Left renal pelvis (tissue), 4 donors: ENCODE results near the gene IFITM1. TPM values are rescaled to one million over a fixed set of nuclear protein-coding genes. Genes with fewer than 3 reads are reported as not detected.
"Not testable (repeated sequence)": the region's sequence is repeated elsewhere in the genome, so short reads cannot be mapped to it uniquely, and the experiment has no call there.

Experiments
- DNase-seq, 4 donors: peaks; one replicate each; pipeline ENCODE4 v3.0.0-alpha.2; 2013; ENCODE audit warnings: low read depth in 4 of 4, low spot score in 3 of 4
- polyA plus RNA-seq, 4 donors: library from polyadenylated mRNA; unstranded; fragments of 120-200 nt; gene quantifications; one replicate each; pipeline ENCODE4 v1.2.1, GENCODE V29; 2013; ENCODE audit not compliant: insufficient read length in 4 of 4

IFITM1 gene
- polyA plus RNA-seq, 4 donors, result 25.0 to 40.4 (median 35.2) TPM

DNA sequence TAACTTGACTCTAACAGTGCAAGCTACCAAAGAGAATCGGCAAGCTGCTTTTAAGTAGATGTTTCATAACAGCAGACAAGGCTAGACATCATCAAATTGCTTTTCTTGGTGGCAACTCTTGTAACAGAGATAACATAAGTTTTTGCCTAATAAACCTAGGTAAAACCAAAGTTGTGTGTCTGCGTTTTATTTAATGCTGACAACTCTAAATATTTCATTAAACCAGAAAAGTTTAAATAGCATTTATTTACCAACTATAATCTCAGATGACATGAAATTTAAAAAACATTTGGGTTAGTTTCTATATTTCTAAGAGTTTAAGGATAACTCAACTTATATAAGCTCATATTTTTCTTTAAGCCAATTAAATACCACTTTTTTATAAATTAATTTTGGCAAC lies 26.1 kb downstream of the IFITM1 start:
- DNase-seq, result no peak

DNA sequence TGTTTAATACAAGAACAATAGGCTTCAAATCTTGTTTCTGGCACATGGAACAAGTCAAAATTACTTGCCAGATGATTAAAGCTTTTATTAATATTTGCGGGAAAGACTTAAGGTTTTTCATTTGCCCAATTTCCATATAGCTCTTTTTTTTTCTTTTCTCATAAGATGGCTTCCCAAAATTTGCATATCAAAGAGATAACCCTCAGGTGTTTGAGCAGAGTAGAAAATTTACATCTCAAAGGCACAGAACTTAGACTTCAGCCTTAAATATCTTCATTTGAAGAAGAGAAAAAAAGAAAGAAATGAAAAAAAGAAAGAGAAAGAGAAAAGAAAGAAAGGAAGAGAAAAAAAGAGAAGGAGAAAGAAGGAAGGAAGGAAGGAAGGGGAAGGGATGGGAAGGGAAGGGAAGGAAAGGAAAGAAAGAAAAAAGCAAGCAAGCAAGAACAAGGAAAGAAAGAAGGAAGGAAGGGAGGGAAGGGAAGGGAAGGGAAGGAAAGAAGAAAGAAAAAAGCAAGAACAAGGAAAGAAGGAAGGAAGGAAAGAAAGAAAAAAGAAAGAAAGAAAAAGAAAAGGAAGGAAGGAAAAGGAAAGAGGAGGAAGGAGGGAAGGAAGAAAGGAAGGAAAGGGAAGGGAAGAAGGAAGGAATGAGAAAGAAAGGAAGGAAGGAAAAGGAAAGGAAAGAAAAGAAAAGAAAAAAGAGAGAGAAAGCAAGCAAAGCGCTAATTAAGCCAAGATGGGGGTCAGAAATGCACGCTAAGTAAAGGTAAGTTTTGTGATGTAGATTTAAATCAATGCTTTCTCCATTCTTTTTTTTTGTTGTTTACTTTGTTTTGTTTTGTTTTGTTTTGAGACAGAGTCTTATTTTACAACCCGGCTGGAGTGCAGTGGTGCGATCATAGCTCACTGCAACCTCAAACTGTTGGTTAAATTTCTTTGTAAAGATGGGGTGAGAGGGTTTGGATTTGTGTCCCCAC lies 27.0 kb downstream of the IFITM1 start:
- DNase-seq, result no peak

DNA sequence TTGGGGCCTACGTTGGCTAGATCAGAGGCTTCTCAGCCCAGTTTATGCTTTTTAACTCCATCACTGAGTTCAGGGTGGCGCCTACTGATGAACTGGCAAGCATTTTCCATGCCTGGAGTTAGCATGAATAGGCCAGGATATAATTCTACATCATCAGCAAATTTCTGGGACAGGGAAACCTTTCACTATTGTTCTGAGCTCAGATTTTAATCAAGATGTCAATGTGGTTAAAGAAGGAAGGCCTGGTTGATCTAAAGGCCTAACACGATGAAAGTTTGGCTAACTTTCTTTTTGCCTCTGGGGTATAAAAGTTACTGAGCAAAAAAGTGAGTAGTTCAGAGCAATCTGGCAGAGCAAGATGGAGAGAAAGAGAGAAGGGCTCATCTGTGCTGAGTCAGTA lies 28.5 kb downstream of the IFITM1 start:
- DNase-seq, result no peak

DNA sequence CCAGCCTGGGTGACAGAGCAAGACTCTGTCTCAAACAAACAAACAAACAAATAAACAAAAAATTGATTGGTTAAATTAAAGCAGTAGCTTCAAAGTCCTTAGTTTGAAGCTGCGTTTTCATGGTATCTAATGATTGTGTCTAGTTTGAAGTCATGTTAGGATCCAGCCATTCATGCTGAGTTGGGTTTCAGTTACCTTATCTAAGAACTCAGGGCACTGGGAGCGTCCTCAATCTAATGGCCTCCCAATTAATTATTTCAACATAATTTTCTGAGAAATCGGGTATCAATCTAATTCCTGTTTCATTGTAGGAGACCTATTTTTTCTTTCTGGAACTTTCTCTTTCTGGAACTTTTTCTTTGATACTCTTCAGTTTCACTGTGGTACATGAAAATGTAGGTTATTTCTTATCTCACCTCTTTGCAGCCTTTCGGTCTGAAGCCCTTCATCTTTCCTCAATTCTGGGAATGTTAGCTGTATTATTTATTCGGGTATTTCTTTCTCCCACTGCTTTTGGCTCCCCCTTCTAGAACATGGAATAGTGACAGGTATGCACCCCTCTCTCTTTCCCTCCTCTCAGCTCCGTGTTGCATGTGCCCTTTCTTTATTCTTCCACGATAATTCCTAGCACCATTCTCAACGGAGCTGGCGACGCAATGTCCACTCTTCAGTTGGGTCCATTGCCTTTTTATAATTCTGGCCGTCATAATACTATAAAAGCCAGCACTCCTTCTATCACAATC lies 31.2 kb downstream of the IFITM1 start:
- no peak for DNase-seq

DNA sequence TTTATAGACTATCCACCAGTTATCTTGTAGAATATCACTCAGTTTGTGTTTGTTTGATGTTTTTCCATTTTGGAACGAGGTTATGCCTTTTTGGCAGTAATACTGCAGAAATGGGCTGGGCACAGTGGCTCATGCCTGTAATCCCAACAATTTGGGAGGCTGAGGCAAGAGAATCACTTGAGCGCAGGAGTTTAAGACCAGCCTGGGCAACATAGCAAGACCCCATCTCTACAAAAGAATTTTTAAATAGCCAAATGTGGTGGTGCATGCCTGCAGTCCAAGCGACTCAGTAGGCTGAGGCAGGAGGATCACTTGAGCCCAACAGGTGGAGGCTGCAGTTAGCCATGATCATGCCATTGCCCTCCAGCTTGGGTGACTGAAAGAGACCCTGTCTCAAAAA lies 32.7 kb downstream of the IFITM1 start:
- DNase-seq, result no peak

DNA sequence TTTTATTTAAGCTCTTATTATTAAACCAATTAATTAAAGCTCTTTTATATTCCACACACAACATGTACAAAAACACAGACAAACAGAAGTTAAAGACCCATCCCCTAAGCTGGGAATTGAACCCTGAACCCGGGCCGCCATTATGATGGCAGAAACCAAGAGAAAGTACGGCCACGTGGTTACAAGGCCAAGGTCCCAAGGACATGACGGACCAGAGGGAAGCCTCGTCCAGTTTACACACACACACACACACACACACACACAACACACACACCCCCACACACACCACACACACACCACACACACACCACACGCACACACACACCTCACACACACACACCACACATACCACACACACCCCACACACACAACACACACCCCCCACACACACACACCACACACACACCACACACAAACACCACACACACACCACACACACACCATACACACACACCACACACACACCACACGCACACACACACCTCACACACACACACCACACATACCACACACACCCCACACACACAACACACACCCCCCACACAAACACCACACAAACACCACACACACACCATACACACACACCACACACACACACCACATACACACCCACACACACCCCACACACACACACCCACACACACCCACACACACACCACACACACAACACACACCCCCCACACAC lies 35.6 kb downstream of the IFITM1 start:
- not testable (repeated sequence) for DNase-seq

DNA sequence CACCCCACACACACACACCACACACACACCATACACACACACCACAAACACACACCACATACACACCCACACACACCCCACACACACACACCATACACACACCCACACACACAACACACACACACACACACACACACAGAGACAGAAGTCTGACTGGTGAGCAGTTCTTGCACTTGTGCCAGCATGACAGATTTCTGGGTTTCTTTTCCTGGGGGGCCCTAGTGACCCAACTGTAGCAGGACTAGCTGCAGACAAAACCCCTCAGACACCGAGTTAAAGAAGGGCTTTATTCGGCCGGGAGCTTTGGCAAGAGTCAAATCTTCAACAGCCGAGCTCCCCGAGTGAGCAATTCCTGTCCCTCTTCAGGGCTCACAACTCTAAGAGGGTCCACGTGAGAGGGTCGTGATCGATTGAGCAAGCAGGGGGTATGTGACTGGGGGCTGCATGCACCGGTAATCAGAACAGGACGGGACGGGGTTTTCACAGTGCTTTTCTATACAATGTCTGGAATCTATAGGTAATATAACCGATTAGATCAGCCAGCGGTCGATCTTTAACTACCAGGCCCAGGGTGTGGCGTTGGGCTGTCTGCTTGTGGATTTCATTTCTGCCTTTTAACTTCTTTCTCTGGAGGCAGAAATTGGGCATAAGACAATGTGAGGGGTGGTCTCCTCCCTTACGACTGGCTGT lies 36.3 kb downstream of the IFITM1 start:
- not testable (repeated sequence) for DNase-seq

DNA sequence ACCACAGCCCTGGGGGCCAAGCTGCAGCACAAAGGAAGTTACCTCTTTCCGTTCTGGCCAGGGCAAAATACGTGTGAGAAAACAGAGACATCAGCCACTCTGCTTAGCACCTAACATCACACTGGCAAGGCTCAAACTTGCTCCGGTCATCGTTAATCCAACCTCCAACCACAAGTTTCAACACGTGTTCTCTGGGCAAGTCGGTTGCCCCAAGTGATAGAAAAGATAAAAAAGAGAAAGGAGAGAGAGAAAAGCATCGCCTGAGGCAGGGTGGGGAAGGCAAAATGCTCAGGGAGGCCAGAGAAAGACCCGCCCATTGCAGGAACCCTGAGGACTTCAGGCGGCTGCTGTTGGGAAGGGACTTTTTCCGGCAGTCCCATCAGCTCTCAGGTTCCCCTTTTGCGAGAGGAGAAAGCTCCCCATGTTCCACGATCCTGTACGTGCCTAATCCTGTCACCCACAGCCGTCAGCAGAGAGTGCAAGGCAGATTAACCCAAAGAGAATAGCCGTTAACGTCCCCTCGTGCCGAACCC lies 36.9 kb downstream of the IFITM1 start:
- no peak for DNase-seq

DNA sequence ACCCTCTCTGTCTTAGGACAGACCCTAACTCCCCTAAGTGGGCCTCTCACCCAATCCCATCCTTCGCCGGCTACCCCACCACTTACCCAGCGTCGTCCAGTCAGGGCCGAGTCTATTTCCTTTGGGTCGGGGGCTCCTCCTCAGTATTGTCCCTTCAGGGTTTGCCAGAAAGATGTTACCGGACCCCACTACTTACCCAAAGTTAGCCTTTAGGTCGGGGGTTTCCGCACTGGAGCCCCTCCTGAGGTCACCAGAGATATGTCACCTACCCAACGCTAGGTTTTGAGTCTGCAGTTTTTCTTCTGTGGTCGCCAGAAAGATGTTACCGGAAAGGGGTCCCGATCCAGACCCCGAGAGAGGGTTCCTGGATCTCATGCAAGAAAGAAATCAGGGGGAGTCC lies 37.6 kb downstream of the IFITM1 start:
- DNase-seq, result no peak

DNA sequence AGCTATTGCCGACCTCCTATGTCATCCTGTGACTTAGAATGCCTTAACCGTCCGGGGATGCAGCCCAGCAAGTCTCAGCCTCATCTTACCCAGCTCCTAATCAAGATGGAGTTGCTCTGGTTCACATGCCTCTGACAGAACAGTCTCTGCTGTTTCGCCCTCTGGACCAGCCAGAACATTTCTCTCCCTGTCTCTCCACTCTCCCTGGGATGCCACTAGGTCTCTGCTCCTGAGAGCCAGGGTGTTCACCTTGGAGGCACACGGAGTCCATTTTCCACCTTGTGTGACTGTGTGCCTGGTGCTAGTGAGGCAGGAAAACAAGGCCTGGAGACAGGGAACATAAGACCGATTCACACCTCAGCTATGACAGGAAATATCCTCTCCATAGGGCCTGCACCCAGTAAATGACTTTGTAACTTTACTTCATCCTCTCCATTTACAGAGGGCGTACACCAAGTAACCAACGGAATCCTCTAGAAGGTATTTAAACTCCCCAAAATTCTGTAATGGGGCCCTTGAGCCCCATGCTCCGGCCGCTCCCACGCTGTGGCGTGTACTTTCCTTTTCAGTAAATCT lies 38.7 kb downstream of the IFITM1 start:
- no peak for DNase-seq

DNA sequence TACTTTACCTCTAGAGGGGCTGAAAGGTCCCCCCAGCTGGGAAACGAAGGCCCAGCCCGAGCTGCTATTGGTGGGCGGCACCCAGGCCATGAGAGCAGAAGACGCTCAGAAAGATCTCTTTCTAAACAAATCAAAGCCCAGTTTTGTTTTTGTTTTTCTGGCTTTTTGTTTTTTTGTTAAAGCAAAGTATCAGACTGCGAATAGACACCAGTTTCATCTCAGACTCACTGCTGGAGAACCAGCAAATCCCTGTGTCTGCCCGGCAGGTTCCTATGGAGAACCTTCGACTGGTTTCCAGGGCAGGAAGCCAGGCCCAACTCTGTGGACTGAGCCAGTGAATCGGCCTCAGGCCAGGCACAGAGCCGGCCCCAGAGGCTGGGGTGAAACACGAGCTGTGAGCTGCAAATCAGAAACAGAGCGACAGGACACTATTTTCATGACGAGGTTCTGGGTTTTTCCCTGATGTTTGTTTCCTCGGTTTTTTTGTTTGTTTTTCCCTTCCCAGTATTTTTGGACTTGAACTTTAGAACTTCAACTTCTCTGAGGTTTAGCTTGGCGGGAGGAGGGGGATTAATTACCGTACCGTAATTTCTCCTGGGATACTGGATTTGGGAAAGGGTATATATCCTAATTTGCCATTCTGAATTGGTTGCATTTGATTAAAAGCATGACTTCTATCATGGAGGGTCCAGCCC lies 39.5 kb downstream of the IFITM1 start:
- peak in 3 of 4 donors; percentile 57 to 60 (median 57) for DNase-seq

DNA sequence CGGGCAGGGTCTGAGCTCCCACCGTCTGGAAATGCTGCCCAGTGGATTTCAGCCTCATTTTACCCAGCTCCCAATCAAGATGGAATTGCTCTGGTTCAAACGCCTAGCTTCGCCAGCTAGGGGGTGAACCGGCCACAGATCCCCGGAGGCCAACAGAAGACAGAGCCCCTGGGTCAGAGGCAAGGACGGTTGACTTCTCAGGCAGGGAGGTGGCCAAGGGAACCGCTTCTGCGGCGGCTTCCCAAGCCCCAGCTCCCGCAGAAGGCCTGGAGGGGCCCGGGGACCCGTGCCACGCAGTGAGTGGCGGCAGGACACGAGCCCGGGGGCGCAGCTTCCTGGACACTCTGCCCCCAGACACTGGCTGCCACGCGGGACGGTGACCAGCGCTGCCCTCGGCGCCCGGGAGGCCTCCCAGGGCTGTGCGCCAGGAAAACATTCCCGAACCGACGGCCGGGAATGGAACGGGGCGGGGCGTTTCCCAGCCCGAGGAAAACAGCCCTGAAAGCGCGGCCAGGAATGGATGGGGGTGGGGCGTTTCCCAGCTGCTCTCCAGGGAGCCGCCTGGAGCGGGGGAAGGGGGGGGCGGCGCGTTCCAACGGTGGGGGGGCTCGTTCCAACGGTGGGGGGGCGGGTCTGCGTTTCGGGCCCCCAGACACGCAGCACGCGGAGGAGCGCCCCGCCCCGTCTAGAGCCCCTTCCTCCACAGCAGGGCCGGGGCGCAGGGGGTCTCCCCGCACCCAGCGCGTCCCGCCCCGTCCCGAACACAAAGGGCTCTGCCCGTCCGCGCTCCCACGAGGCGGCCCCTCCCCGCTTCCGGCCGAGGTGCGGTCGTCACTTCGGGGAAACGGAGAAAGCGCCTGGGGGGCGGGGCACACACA lies 42.0 kb downstream of the IFITM1 start:
- peak; percentile 72 to 89 (median 84) for DNase-seq

DNA sequence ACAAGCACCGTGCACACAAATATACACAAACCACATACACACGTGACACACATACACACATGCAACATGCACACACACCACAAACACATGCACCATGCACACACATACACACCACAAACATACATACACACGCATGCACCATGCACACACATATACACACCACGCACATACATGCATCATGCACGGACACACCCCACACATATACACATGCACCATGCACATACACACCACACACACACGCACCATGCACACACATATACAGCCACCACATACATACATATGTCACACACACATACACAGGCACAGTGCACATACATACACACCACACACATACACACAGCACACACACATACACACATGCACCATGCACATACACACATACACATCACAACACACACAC lies 42.8 kb downstream of the IFITM1 start:
- no peak for DNase-seq

DNA sequence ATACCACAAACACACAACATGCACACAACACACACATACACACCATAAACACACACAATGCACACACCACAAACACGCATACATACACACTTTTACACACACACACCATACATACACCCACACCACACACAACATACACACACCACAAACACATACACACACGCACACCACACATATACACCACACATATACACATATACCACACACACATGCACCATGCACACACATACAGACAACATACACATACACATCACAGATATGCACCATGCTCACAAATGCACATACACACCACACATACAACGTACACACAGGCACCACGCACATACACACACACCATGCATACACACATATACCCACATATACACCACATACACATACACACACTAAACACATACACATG lies 43.7 kb downstream of the IFITM1 start:
- DNase-seq, result no peak

DNA sequence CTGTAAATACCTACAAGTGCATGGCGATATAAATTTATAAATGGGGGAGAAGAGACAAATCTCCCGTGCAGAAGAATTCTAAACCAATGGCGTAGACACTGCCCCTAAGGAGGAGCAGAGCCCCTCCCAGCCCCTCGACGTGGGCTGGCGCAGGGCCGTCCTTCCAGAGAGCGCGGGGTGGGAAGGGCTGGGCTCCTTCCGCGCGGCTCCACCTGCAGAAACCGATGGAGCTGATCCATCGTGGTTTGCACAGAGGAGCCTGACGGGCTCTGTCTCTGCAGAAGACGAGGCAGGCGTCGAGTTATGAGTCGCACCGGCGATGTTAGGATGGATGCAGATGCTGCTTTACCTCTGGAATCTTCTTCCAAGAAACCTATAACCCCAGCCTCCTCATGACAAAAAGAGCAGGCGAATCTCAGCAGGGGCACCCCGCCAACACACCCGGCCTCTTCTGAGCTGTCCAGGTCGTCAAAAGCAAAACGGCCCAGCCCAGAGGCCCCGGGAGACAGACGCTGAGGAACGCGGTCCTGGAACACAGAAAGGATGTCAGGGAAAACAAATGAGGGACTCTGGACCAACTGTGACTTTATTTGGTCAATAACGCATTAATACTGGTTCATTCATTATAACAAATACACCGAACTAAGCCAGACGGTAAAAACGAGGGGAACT lies 44.4 kb downstream of the IFITM1 start:
- DNase-seq, result no peak

DNA sequence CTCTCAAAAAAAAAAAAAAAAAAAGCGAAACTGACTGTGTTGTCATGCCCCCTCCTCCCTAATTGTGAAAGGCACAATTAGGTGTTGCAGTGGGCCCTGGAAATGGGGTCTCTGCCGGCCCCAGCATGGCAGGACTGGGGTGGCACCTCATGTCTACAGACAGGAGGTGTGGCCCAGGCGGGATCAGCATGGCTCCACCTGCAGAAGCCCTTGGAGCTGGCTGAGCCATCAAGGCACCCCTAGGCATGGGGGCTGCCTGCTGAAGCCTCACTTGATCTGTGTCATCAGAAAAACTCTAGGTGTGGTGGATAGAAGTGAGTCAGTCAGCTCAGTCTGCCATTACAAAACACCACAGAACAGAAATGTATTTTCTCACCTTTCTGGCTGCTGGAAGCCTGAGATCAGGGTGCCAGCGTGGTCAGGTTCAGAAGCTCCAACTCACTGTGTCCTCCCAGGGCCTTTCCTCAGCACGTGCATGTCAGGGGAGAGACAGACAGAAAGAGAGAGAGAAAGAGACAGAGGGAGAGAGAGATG lies 45.4 kb downstream of the IFITM1 start:
- no peak for DNase-seq
